IMR-90 (cell line): ENCODE results near the gene KAT2B. TPM values are rescaled to one million over a fixed set of nuclear protein-coding genes. Genes with fewer than 3 reads are reported as not detected.

Experiments
- ATAC-seq: fragments of 200-7000 bp; cut with Tn5 transposase; 2 replicates; pipeline ENCODE4 v1.9.1; 2020; ENCODE audit warnings: low read depth, mild to moderate bottlenecking, moderate library complexity
- BruUV-seq: library from RNA; stranded (reverse); fragments of 400-500 nt; replicated peaks from 2 replicates; lab custom pipeline; 2021; lab: Mats Ljungman, UMichigan
- CTCF ChIA-PET: fragments of 300-600 bp; formaldehyde crosslinking; extraction: SDS; loops from one replicate; lab custom pipeline; 2021; ENCODE audit warnings: antibody characterized with exemption; lab: Yijun Ruan, JAX
- POLR2A ChIA-PET: fragments of 300-600 bp; sonication (Branson Sonifier 250); formaldehyde crosslinking; loops from one replicate; lab custom pipeline; 2022; ENCODE audit warnings: antibody characterized with exemption; ENCODE audit not compliant: unreplicated experiment; lab: Charles Lee
- DNase-seq: peaks from one replicate; pipeline ENCODE4 v3.0.0; 2013
- H2AFZ ChIP-seq: replicated peaks from 2 replicates; pipeline ENCODE3; 2013; ENCODE audit warnings: low read length, mild to moderate bottlenecking; ENCODE audit not compliant: poor library complexity
- H2AK5ac ChIP-seq: 2 replicates; pipeline ENCODE4 v1.6.1; 2013; ENCODE audit warnings: low read depth, low read length, inconsistent platforms
- H2AK9ac ChIP-seq: replicated peaks from 2 replicates; pipeline ENCODE3; 2013; ENCODE audit warnings: mild to moderate bottlenecking, low read depth, low read length, moderate library complexity; ENCODE audit not compliant: poor library complexity
- H2BK120ac ChIP-seq: 2 replicates; pipeline ENCODE4 v1.6.1; 2013; ENCODE audit warnings: low read depth, low read length, inconsistent platforms
- H2BK15ac ChIP-seq: 3 replicates; pipeline ENCODE4 v1.6.1; 2013; ENCODE audit warnings: low read depth, low read length, inconsistent platforms
- H2BK20ac ChIP-seq: 2 replicates; pipeline ENCODE4 v1.6.1; 2013; ENCODE audit warnings: low read depth, mild to moderate bottlenecking, inconsistent platforms, low read length, moderate library complexity
- H2BK5ac ChIP-seq: 2 replicates; pipeline ENCODE4 v1.6.1; 2013; ENCODE audit warnings: mild to moderate bottlenecking, low read depth, low read length, inconsistent platforms; ENCODE audit not compliant: poor library complexity, severe bottlenecking
- H3K14ac ChIP-seq: replicated peaks from 2 replicates; pipeline ENCODE4 v1.6.1; 2013; ENCODE audit warnings: low read depth, low read length, inconsistent platforms
- H3K18ac ChIP-seq: 2 replicates; pipeline ENCODE4 v1.6.1; 2013; ENCODE audit warnings: low read depth, low read length, control low read depth
- H3K23ac ChIP-seq: 2 replicates; pipeline ENCODE4 v1.6.1; 2013; ENCODE audit warnings: low read depth, low read length, inconsistent platforms
- H3K27ac ChIP-seq: 2 replicates; pipeline ENCODE4 v1.5.1; 2013; ENCODE audit warnings: mild to moderate bottlenecking, control low read depth, low read length; ENCODE audit not compliant: insufficient read depth
- H3K27me3 ChIP-seq: 2 replicates; pipeline ENCODE4 v1.6.1; 2013; ENCODE audit warnings: low read length; ENCODE audit not compliant: control insufficient read depth, insufficient read depth
- H3K36me3 ChIP-seq: 2 replicates; pipeline ENCODE4 v1.6.1; 2013; ENCODE audit warnings: low read length, mixed read lengths; ENCODE audit not compliant: control insufficient read depth, insufficient read depth
- H3K4ac ChIP-seq: 2 replicates; pipeline ENCODE4 v1.6.1; 2013; ENCODE audit warnings: low read depth, low read length, inconsistent platforms
- H3K4me1 ChIP-seq: 2 replicates; pipeline ENCODE4 v1.6.1; 2013; ENCODE audit warnings: low read length, mixed read lengths; ENCODE audit not compliant: control insufficient read depth, insufficient read depth
- H3K4me2 ChIP-seq: 2 replicates; pipeline ENCODE4 v1.6.1; 2013; ENCODE audit warnings: low read depth, mild to moderate bottlenecking, control low read depth, low read length, moderate library complexity
- H3K4me3 ChIP-seq: 2 replicates; pipeline ENCODE4 v1.5.1; 2013; ENCODE audit warnings: low read depth, mild to moderate bottlenecking, control low read depth, low read length, moderate library complexity; ENCODE audit not compliant: insufficient read depth
- H3K56ac ChIP-seq: 2 replicates; pipeline ENCODE4 v1.6.1; 2013; ENCODE audit warnings: low read length, inconsistent platforms; ENCODE audit not compliant: insufficient read depth; ENCODE audit errors: extremely low read depth
- H3K79me1 ChIP-seq, 2 experiments: 2 replicates each; pipeline ENCODE4 v1.6.1; 2013; ENCODE audit warnings: low read length in 2 of 2, inconsistent platforms in 1 of 2, low read depth in 1 of 2
- H3K9ac ChIP-seq: 2 replicates; pipeline ENCODE4 v1.6.1; 2013; ENCODE audit warnings: low read depth, low read length, control low read depth
- H3K9me1 ChIP-seq: 2 replicates; pipeline ENCODE4 v1.6.1; 2013; ENCODE audit warnings: low read length, inconsistent platforms; ENCODE audit not compliant: insufficient read depth
- H3K9me3 ChIP-seq: 2 replicates; pipeline ENCODE4 v1.6.1; 2013; ENCODE audit warnings: low read length; ENCODE audit not compliant: control insufficient read depth, insufficient read depth
- H4K20me1 ChIP-seq: 2 replicates; pipeline ENCODE4 v1.6.1; 2013; ENCODE audit warnings: low read length, inconsistent platforms; ENCODE audit not compliant: insufficient read depth
- H4K5ac ChIP-seq: 2 replicates; pipeline ENCODE4 v1.6.1; 2013; ENCODE audit warnings: mild to moderate bottlenecking, low read depth, low read length, control low read depth
- H4K8ac ChIP-seq, 2 experiments: 2 replicates each; pipeline ENCODE4 v1.6.1; 2013; ENCODE audit warnings: low read depth in 2 of 2, low read length in 2 of 2, control low read depth in 1 of 2, inconsistent platforms in 1 of 2
- H4K91ac ChIP-seq: 2 replicates; pipeline ENCODE4 v1.6.1; 2013; ENCODE audit warnings: low read depth, low read length, inconsistent platforms; ENCODE audit not compliant: insufficient read depth
- BHLHE40 ChIP-seq: fragments of 150-350 bp; IDR thresholded peaks from 2 replicates; pipeline ENCODE4 v1.6.1; 2016; ENCODE audit warnings: mild to moderate bottlenecking, low read depth, low read length
- CEBPB ChIP-seq: IDR thresholded peaks from 2 replicates; pipeline ENCODE4 v1.6.1; 2012; ENCODE audit warnings: low read depth, low read length, improper control_type of control experiment
- CHD1 ChIP-seq: IDR thresholded peaks from 2 replicates; pipeline ENCODE4 v1.6.1; 2012; ENCODE audit warnings: low read depth, low read length, improper control_type of control experiment
- MAFK ChIP-seq: IDR thresholded peaks from 2 replicates; pipeline ENCODE4 v1.6.1; 2012; ENCODE audit warnings: low read depth, low read length, improper control_type of control experiment
- MAZ ChIP-seq: IDR thresholded peaks from 2 replicates; pipeline ENCODE4 v1.6.1; 2012; ENCODE audit warnings: low read depth, mild to moderate bottlenecking, low read length, improper control_type of control experiment, moderate library complexity, borderline replicate concordance
- NFE2L2 ChIP-seq: fragments of 150-350 bp; IDR thresholded peaks from 2 replicates; pipeline ENCODE4 v1.6.1; 2016; ENCODE audit warnings: low read depth, mild to moderate bottlenecking, low read length
- POLR2A ChIP-seq: IDR thresholded peaks from 2 replicates; pipeline ENCODE4 v1.6.1; 2012; ENCODE audit warnings: mild to moderate bottlenecking, low read depth, low read length
- RAD21 ChIP-seq: IDR thresholded peaks from 2 replicates; pipeline ENCODE4 v1.6.1; 2012; ENCODE audit warnings: low read length, improper control_type of control experiment
- SMC3 ChIP-seq: fragments of 150-350 bp; IDR thresholded peaks from 2 replicates; pipeline ENCODE4 v1.6.1; 2016; ENCODE audit warnings: low read depth, mild to moderate bottlenecking, antibody characterized with exemption, low read length, moderate library complexity
- WGBS, 2 experiments: methylation state at CpG; one replicate each; pipeline versions ENCODE4 v1.1.5 to v1.1.7; 2013; ENCODE audit warnings: missing lambda C conversion rate in 2 of 2; ENCODE audit not compliant: insufficient read length in 1 of 2; ENCODE audit errors: extremely low coverage in 2 of 2; 5-methylcytosine and 5-hydroxymethylcytosine counted together
- dilution Hi-C: fragments of 300-500 bp; cut with HindIII; formaldehyde crosslinking; loops from one replicate; pipeline ENCODE4 v1.14.3; 2018; ENCODE audit warnings: low sequenced_read_pairs; ENCODE audit not compliant: unreplicated experiment
- in situ Hi-C: fragments of 300-500 bp; cut with MboI; formaldehyde crosslinking; loops from 3 replicates; pipeline ENCODE4 v1.14.3; 2019; ENCODE audit warnings: low sequenced_read_pairs, inconsistent platforms, mixed read lengths
- intact Hi-C: fragments of 100-400 bp; cut with micrococcal nuclease; formaldehyde crosslinking; loops from 2 replicates; pipeline ENCODE4 v1.10.0; 2022
- polyA plus RNA-seq, 3 experiments: library from polyadenylated mRNA; depleted of rRNA; stranded (reverse); fragments of >200 nt; gene quantifications; 2 replicates each; pipeline ENCODE4 v1.2.3, GENCODE V29; 2012; ENCODE audit warnings: low replicate concordance in 1 of 3
- total RNA-seq: library from RNA; depleted of rRNA; stranded (reverse); fragments of >200 nt; gene quantifications from 2 replicates; pipeline ENCODE4 v1.2.3, GENCODE V29; 2012
- TF ChIP-seq, protein P1 (sequence below): fragments of 150-350 bp; IDR thresholded peaks from 2 replicates; pipeline ENCODE4 v1.6.1; 2016; ENCODE audit warnings: low read depth, mild to moderate bottlenecking, low read length, moderate library complexity, borderline replicate concordance
- TF ChIP-seq, protein P2 (sequence below): fragments of 150-350 bp; IDR thresholded peaks from 2 replicates; pipeline ENCODE4 v1.6.1; 2017; ENCODE audit warnings: mild to moderate bottlenecking, antibody characterized with exemption, low read length, low read depth

The KAT2B gene
- total and polyA plus RNA-seq, 2 of the 4 experiments (the other 2 are of a cell fraction): 2.0 to 2.2 TPM

DNA sequence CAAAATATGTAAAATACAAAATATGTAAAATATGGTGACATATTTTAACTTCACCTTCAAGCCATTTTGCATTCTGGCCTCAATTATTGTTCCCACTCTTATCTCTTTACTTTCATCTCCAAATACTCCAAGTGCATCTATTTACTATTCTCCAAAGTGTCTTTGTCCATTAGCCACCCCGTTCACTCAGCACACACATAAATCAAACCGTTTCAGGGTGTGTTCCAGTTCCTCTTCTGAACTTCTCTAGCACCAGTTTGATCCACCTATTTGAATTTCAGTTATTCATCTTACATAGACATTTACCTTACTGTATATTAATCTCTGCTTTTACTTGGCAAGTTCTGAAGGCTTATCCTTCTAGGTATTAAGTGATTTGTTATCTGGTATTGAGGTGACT is 100.6 kb downstream of the KAT2B start:
- H2AK9ac ChIP-seq: no peak overlapping the region
- no peak overlapping the region for H3K14ac ChIP-seq
- dilution Hi-C loops: no loop called here
- intact Hi-C loops: no loop called here
- H4K5ac ChIP-seq: no peak overlapping the region
- no peak overlapping the region for H3K56ac ChIP-seq
- no peaks in the 10 kb centered on the region for H4K20me1 ChIP-seq
- H3K4me2 ChIP-seq: no peak overlapping the region
- no peaks in the 10 kb centered on the region for H3K36me3 ChIP-seq
- in situ Hi-C loops: no loop called here
- ChIA-PET POLR2A (no interaction called here), CTCF (no interaction called here)
- no peaks in the 10 kb centered on the region for H3K4me1 ChIP-seq
- H3K9ac ChIP-seq: no peak overlapping the region
- no peaks in the 10 kb centered on the region for H3K27me3 ChIP-seq
- H3K4me3 ChIP-seq: no peak overlapping the region
- H2AK5ac ChIP-seq: no peak overlapping the region
- no peak overlapping the region for H4K8ac ChIP-seq
- H3K9me3 ChIP-seq: no peaks in the 10 kb centered on the region
- H3K79me1 ChIP-seq: no peaks in the 10 kb centered on the region
- H3K18ac ChIP-seq: no peak overlapping the region
- ATAC-seq (no peak), DNase-seq (no peak)
- H2BK20ac ChIP-seq: no peak overlapping the region
- no peak overlapping the region for H2BK15ac ChIP-seq
- no peak overlapping the region for H2BK5ac ChIP-seq
- no peak overlapping the region for H3K4ac ChIP-seq
- WGBS, 2 experiments: no CpG with 5 or more reads among the region's 2 CpGs
- H2AFZ ChIP-seq: no peak overlapping the region
- H3K27ac ChIP-seq: no peak overlapping the region
- no peak overlapping the region for H3K23ac ChIP-seq
- no peak for TF ChIP-seq BHLHE40
- no peak for TF ChIP-seq RAD21
- no peak for TF ChIP-seq SMC3
- no peak for TF ChIP-seq POLR2A
- TF ChIP-seq, protein P1, sequence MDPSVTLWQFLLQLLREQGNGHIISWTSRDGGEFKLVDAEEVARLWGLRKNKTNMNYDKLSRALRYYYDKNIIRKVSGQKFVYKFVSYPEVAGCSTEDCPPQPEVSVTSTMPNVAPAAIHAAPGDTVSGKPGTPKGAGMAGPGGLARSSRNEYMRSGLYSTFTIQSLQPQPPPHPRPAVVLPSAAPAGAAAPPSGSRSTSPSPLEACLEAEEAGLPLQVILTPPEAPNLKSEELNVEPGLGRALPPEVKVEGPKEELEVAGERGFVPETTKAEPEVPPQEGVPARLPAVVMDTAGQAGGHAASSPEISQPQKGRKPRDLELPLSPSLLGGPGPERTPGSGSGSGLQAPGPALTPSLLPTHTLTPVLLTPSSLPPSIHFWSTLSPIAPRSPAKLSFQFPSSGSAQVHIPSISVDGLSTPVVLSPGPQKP: no peak
- TF ChIP-seq MAZ: no peak
- TF ChIP-seq NFE2L2: no peak
- TF ChIP-seq CHD1: no peak
- no peak for TF ChIP-seq MAFK
- no peak for TF ChIP-seq CEBPB
- TF ChIP-seq, protein P2, sequence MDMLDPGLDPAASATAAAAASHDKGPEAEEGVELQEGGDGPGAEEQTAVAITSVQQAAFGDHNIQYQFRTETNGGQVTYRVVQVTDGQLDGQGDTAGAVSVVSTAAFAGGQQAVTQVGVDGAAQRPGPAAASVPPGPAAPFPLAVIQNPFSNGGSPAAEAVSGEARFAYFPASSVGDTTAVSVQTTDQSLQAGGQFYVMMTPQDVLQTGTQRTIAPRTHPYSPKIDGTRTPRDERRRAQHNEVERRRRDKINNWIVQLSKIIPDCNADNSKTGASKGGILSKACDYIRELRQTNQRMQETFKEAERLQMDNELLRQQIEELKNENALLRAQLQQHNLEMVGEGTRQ: no peak
- H2BK120ac ChIP-seq: no peak overlapping the region
- BruUV-seq: no TSS peak
- no peaks in the 10 kb centered on the region for H3K9me1 ChIP-seq
- no peak overlapping the region for H4K91ac ChIP-seq
